Right lobe of liver (tissue), 6 donors: ENCODE results near the gene KCNC1. TPM values are rescaled to one million over a fixed set of nuclear protein-coding genes. Genes with fewer than 3 reads are reported as not detected.

ENCODE experiments used
- ATAC-seq, 4 donors: fragments of 200-7000 bp; cut with Tn5 transposase; one replicate each; pipeline ENCODE4 v1.9.1; 2020; ENCODE audit warnings: mild to moderate bottlenecking in 4 of 4, moderate library complexity in 4 of 4
- DNase-seq, 3 donors: peaks; one replicate each; pipeline ENCODE4 v3.0.0-alpha.2; 2020
- H3K27ac ChIP-seq, 3 donors: fragments of 200-600 bp; one replicate each; pipeline ENCODE4 v1.8.0; 2022
- H3K27me3 ChIP-seq, 2 donors: fragments of 200-600 bp; one replicate each; pipeline ENCODE4 v1.8.0; 2022
- H3K36me3 ChIP-seq, 4 donors: fragments of 200-600 bp; sonication (generic) in 1 of 4; one replicate each; pipeline versions ENCODE4 v1.5.1 to v1.8.0; 2017 to 2022; ENCODE audit warnings: control low read depth in 1 of 4
- H3K4me1 ChIP-seq, 4 donors: fragments of 200-600 bp; sonication (generic) in 1 of 4; one replicate each; pipeline versions ENCODE4 v1.5.1 to v1.8.0; 2017 to 2022; ENCODE audit warnings: control low read depth in 1 of 4
- H3K4me3 ChIP-seq, 3 donors: fragments of 200-600 bp; one replicate each; pipeline ENCODE4 v1.8.0; 2022
- H3K9me3 ChIP-seq, 4 donors: fragments of 200-600 bp; sonication (generic) in 1 of 4; one replicate each; pipeline versions ENCODE4 v1.5.1 to v1.8.0; 2017 to 2022; ENCODE audit warnings: control low read depth in 1 of 4
- CTCF ChIP-seq, 4 donors: fragments of 200-600 bp in 3 of 4; fragments of 450-650 bp in 1 of 4; IDR thresholded peaks; one replicate each; pipeline versions ENCODE4 v1.5.1 to v1.8.0; 2016 to 2022; ENCODE audit warnings: antibody characterized with exemption in 4 of 4, mild to moderate bottlenecking in 2 of 4
- POLR2A ChIP-seq: fragments of 450-650 bp; IDR thresholded peaks from one replicate; pipeline ENCODE4 v1.6.1; 2017; ENCODE audit warnings: antibody characterized with exemption, mild to moderate bottlenecking
- WGBS: methylation state at CpG from one replicate; pipeline ENCODE4 v1.1.6; 2018; ENCODE audit warnings: low coverage, low lambda C conversion rate; ENCODE audit not compliant: insufficient coverage; ENCODE audit errors: missing lambda C conversion rate; 5-methylcytosine and 5-hydroxymethylcytosine counted together
- intact Hi-C, 2 donors: fragments of 100-400 bp; cut with DNase I; formaldehyde crosslinking; loops; one replicate each; pipeline versions ENCODE4 v1.11.2 to v1.14.1; 2022
- total RNA-seq, 6 experiments: library from RNA; depleted of rRNA in 2 of 6; stranded (reverse); fragments of >200 nt in 2 of 6; fragmentation: NEBNext Ultra II Directional in 3 of 6; extraction: Animal tissue kit (Norgen Biotek cat#: 25700) in 3 of 6; gene quantifications; one replicate each; pipeline versions ENCODE4 v1.1.0 to v1.2.4, GENCODE V29; 2016 to 2023
- donor health status: DM: no; HTN: yes; CAD: no.
- donor health status: DM: no; HTN: no; CAD: no.
- donor health status: DM: no; HTN: no; CAD: no.
- donor health status: DM: no; HTN: yes; CAD: no.
- donor health status: DM: no; HTN: yes; CAD: no.

The KCNC1 gene
- total RNA-seq, 6 experiments from 2014 or later = not detected

GRCh38 chr11:17805043-17805442 is 70.5 kb downstream of the KCNC1 start:
- WGBS = 80% methylated on average over 1 of the region's 4 CpGs
- DNase-seq (no peak), ATAC-seq (no peak)
- H3K27ac ChIP-seq = no peak overlapping the region
- H3K4me1 ChIP-seq = no peaks in the 10 kb centered on the region
- intact Hi-C loops = no loop called here
- no peaks in the 10 kb centered on the region for H3K36me3 ChIP-seq
- no peak for TF ChIP-seq POLR2A
- TF ChIP-seq CTCF (IDR thresholded peaks at IDR 0.05) = no peak
- no peaks in the 10 kb centered on the region for H3K27me3 ChIP-seq
- H3K4me3 ChIP-seq = no peak overlapping the region
- no peaks in the 10 kb centered on the region for H3K9me3 ChIP-seq

GRCh38 chr11:17805873-17806272 is 71.3 kb downstream of the KCNC1 start:
- no peak overlapping the region for H3K4me3 ChIP-seq
- TF ChIP-seq CTCF (IDR thresholded peaks at IDR 0.05) (no peak), POLR2A (no peak)
- intact Hi-C loops = no loop called here
- H3K9me3 ChIP-seq = no peaks in the 10 kb centered on the region
- no peak overlapping the region for H3K27ac ChIP-seq
- H3K27me3 ChIP-seq = no peaks in the 10 kb centered on the region
- 100% methylated on average over 1 of the region's 1 CpG for WGBS
- no peaks in the 10 kb centered on the region for H3K36me3 ChIP-seq
- ATAC-seq (no peak), DNase-seq (no peak)
- no peaks in the 10 kb centered on the region for H3K4me1 ChIP-seq

GRCh38 chr11:17807034-17807433 is 72.5 kb downstream of the KCNC1 start:
- DNase-seq (no peak), ATAC-seq (no peak)
- H3K9me3 ChIP-seq = no peaks in the 10 kb centered on the region
- H3K27ac ChIP-seq = no peak overlapping the region
- intact Hi-C loops = no loop called here
- TF ChIP-seq CTCF (IDR thresholded peaks at IDR 0.05) (no peak), POLR2A (no peak)
- no peak overlapping the region for H3K4me3 ChIP-seq
- H3K4me1 ChIP-seq = no peaks in the 10 kb centered on the region
- no peaks in the 10 kb centered on the region for H3K36me3 ChIP-seq
- H3K27me3 ChIP-seq = no peaks in the 10 kb centered on the region
- 65% methylated on average over 2 of the region's 4 CpGs for WGBS

GRCh38 chr11:17810041-17810440 is 75.5 kb downstream of the KCNC1 start:
- no peak overlapping the region for H3K27ac ChIP-seq
- H3K4me3 ChIP-seq = no peak overlapping the region
- no peaks in the 10 kb centered on the region for H3K27me3 ChIP-seq
- 80% methylated on average over 1 of the region's 1 CpG for WGBS
- DNase-seq (no peak), ATAC-seq (no peak)
- H3K36me3 ChIP-seq = no peaks in the 10 kb centered on the region
- H3K9me3 ChIP-seq = no peaks in the 10 kb centered on the region
- TF ChIP-seq POLR2A = no peak
- TF ChIP-seq CTCF (IDR thresholded peaks at IDR 0.05) = no peak
- no peaks in the 10 kb centered on the region for H3K4me1 ChIP-seq
- intact Hi-C loops = no loop called here

GRCh38 chr11:17810746-17811145 is 76.2 kb downstream of the KCNC1 start:
- Histone ChIP-seq H3K9me3 (no peaks in the 10 kb centered on the region), H3K27me3 (no peaks in the 10 kb centered on the region), H3K4me1 (no peaks in the 10 kb centered on the region), H3K36me3 (no peaks in the 10 kb centered on the region), H3K27ac (no peak overlapping the region), H3K4me3 (no peak overlapping the region)
- DNase-seq = no peak
- intact Hi-C loops = no loop called here
- TF ChIP-seq CTCF (IDR thresholded peaks at IDR 0.05) (no peak), POLR2A (no peak)
- WGBS = 40% methylated on average over 2 of the region's 3 CpGs
- ATAC-seq = peak in 1 of 4 donors; percentile 22
